K562 (cell line): ENCODE results near the gene VARS1. TPM values are rescaled to one million over a fixed set of nuclear protein-coding genes. Genes with fewer than 3 reads are reported as not detected.

Experiments used
- CHCHD3 ChIP-seq: fragments of 250-450 bp; sonication (Bioruptor Pico); IDR thresholded peaks from 2 replicates; pipeline ENCODE4 v2.1.2; 2022; ENCODE audit warnings: mild to moderate bottlenecking
- ERF ChIP-seq: fragments of 450-650 bp; formaldehyde crosslinking; IDR thresholded peaks from 2 replicates; pipeline ENCODE4 v1.4.0; 2020; ENCODE audit warnings: mild to moderate bottlenecking, mixed read lengths
- HMGN3 ChIP-seq: IDR thresholded peaks from 2 replicates; pipeline ENCODE4 v1.6.1; 2011; ENCODE audit warnings: borderline replicate concordance, low read depth, mild to moderate bottlenecking, mixed read lengths, low read length; ENCODE audit not compliant: insufficient read length; ENCODE audit errors: extremely low read depth
- KDM5B ChIP-seq: fragments of 200-600 bp; sonication (generic); IDR thresholded peaks from 2 replicates; pipeline ENCODE4 v1.6.1; 2012; ENCODE audit warnings: low read depth, mild to moderate bottlenecking, moderate library complexity, low read length, control low read depth, inconsistent platforms; ENCODE audit not compliant: insufficient replicate concordance
- polyA plus RNA-seq, 8 experiments: library from polyadenylated mRNA; depleted of rRNA in 4 of 8; stranded (reverse) in 5 of 8; unstranded in 3 of 8; fragments of >200 nt; fragmentation: Nextera tagmentation in 2 of 8; fragmentation: Illumina TruSeq in 1 of 8; extraction: Ambion mirVana in 2 of 8; extraction: Trizol in 1 of 8; gene quantifications; 2 replicates each; pipeline versions ENCODE4 v1.2.1 to v1.2.3, GENCODE V29; 2011 to 2014; ENCODE audit warnings: inconsistent platforms in 1 of 8, missing spikeins in 1 of 8
- total RNA-seq, 7 experiments: library from RNA; depleted of rRNA in 6 of 7; stranded (reverse); fragments of >200 nt in 6 of 7; fragmentation: Illumina TruSeq in 2 of 7; extraction: Trizol in 2 of 7; gene quantifications; 2 replicates each; pipeline versions ENCODE4 v1.2.1 to v1.2.3, GENCODE V29; 2011 to 2021; ENCODE audit warnings: low replicate concordance in 1 of 7
- TF ChIP-seq, protein P1 (sequence below): sonication (generic); formaldehyde crosslinking; IDR thresholded peaks from 2 replicates; pipeline ENCODE4 v1.8.1; 2023; ENCODE audit warnings: missing genetic modification reagents, mild to moderate bottlenecking, borderline replicate concordance
- TF ChIP-seq, protein P2 (sequence below): sonication (generic); formaldehyde crosslinking; IDR thresholded peaks from 2 replicates; pipeline ENCODE4 v1.8.0; 2022; ENCODE audit warnings: mild to moderate bottlenecking, missing genetic modification reagents

Gene VARS1
- total and polyA plus RNA-seq, 9 of the 15 experiments (the other 6 are each of a cell fraction or from before 2014, with no cell fraction given): 2.9 to 488 (median 130) TPM

DNA sequence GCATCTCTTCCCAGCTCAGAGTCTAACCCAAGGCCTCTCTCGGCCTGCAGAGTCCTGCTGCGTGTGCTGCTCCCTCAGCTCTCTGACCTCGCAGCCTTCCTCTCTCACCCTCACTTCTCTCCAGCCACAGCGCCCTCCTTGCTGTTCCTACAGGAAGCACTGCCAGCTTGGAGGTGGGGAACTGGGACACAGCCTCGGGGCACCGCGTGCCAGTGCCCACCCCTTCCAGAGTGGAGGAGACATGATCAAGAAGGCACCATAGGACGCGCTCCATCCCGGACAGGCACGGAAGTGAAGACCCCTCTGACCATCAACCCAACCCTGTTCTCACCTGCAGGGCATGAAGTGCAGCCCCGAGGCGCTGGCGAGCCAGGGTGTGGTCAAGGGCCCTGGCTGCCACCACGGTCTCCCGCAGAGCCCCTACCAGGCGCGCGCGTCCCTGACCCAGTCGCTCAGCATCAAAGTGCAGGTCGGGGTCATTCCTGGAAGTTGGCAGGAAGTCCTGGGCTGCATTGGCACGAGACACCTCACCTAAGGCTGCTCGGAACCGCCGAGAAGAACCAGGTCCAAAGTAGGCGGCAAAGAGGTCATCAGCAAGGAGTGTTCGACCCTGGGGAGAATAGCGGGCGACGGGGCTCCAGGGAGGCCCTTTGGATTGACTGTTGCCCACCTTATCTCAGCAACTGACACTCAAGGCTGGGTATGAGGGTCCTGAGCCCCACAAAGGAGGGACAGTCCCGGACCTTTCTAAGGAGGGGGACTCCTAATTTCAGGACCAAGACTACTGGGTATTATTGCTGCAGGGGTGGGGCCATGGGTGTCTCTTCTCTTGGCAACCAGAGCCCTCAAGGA is 19.7 kb downstream of the VARS1 start (continued):
- TF ChIP-seq, protein P1, sequence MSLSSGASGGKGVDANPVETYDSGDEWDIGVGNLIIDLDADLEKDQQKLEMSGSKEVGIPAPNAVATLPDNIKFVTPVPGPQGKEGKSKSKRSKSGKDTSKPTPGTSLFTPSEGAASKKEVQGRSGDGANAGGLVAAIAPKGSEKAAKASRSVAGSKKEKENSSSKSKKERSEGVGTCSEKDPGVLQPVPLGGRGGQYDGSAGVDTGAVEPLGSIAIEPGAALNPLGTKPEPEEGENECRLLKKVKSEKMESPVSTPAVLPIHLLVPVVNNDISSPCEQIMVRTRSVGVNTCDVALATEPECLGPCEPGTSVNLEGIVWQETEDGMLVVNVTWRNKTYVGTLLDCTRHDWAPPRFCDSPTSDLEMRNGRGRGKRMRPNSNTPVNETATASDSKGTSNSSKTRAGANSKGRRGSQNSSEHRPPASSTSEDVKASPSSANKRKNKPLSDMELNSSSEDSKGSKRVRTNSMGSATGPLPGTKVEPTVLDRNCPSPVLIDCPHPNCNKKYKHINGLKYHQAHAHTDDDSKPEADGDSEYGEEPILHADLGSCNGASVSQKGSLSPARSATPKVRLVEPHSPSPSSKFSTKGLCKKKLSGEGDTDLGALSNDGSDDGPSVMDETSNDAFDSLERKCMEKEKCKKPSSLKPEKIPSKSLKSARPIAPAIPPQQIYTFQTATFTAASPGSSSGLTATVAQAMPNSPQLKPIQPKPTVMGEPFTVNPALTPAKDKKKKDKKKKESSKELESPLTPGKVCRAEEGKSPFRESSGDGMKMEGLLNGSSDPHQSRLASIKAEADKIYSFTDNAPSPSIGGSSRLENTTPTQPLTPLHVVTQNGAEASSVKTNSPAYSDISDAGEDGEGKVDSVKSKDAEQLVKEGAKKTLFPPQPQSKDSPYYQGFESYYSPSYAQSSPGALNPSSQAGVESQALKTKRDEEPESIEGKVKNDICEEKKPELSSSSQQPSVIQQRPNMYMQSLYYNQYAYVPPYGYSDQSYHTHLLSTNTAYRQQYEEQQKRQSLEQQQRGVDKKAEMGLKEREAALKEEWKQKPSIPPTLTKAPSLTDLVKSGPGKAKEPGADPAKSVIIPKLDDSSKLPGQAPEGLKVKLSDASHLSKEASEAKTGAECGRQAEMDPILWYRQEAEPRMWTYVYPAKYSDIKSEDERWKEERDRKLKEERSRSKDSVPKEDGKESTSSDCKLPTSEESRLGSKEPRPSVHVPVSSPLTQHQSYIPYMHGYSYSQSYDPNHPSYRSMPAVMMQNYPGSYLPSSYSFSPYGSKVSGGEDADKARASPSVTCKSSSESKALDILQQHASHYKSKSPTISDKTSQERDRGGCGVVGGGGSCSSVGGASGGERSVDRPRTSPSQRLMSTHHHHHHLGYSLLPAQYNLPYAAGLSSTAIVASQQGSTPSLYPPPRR (CRISPR knock-in tag): 0 out of 2 replicates have a peak, but pooled peaks have one; percentile 16
- peak; percentile 12 for TF ChIP-seq KDM5B
- TF ChIP-seq CHCHD3 (CRISPR knock-in tag): 0 out of 2 replicates have a peak, but pooled peaks have one; percentile 18
- TF ChIP-seq HMGN3: peak; percentile 30
- TF ChIP-seq, protein P2, sequence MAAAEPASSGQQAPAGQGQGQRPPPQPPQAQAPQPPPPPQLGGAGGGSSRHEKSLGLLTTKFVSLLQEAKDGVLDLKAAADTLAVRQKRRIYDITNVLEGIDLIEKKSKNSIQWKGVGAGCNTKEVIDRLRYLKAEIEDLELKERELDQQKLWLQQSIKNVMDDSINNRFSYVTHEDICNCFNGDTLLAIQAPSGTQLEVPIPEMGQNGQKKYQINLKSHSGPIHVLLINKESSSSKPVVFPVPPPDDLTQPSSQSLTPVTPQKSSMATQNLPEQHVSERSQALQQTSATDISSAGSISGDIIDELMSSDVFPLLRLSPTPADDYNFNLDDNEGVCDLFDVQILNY (CRISPR knock-in tag): 0 out of 2 replicates have a peak, but pooled peaks have one; percentile 88
- TF ChIP-seq ERF: 0 out of 2 replicates have a peak, but pooled peaks have one; percentile 57
